Fibroblast of villous mesenchyme (primary cell): ENCODE measurements around the gene TMEM125. TPM values are rescaled to one million over a fixed set of nuclear protein-coding genes. Genes with fewer than 3 reads are reported as not detected.

ENCODE experiments used
- DNase-seq: peaks from one replicate; pipeline ENCODE4 v3.0.0-alpha.2; 2010; ENCODE audit warnings: low read depth
- H3K4me3 ChIP-seq: 2 replicates; pipeline ENCODE4 v1.5.1; 2011; ENCODE audit warnings: low read depth, mild to moderate bottlenecking, low read length
- total RNA-seq: library from RNA; depleted of rRNA; stranded (reverse); fragments of >200 nt; gene quantifications from 2 replicates; pipeline ENCODE4 v1.2.3, GENCODE V29; 2012
- TF ChIP-seq, protein P1 (sequence below): IDR thresholded peaks from 2 replicates; pipeline ENCODE4 v1.5.1; 2012; ENCODE audit warnings: low read depth, mild to moderate bottlenecking, low read length; ENCODE audit not compliant: insufficient read depth

The TMEM125 gene
- under 0.01 TPM in 1 of 2 replicates, not detected in the other for total RNA-seq

GRCh38 chr1:43269627-43270375 is at the start of gene TMEM125:
Gene TMEM125 (plus strand): TSS chr1:43269983. CDS start chr1:43272723, 2,740 bp downstream.
- TF ChIP-seq, protein P1, sequence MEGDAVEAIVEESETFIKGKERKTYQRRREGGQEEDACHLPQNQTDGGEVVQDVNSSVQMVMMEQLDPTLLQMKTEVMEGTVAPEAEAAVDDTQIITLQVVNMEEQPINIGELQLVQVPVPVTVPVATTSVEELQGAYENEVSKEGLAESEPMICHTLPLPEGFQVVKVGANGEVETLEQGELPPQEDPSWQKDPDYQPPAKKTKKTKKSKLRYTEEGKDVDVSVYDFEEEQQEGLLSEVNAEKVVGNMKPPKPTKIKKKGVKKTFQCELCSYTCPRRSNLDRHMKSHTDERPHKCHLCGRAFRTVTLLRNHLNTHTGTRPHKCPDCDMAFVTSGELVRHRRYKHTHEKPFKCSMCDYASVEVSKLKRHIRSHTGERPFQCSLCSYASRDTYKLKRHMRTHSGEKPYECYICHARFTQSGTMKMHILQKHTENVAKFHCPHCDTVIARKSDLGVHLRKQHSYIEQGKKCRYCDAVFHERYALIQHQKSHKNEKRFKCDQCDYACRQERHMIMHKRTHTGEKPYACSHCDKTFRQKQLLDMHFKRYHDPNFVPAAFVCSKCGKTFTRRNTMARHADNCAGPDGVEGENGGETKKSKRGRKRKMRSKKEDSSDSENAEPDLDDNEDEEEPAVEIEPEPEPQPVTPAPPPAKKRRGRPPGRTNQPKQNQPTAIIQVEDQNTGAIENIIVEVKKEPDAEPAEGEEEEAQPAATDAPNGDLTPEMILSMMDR, result no peak
- no peak for DNase-seq
- H3K4me3 ChIP-seq, result no peak within 1 kb of the TSS

DNA sequence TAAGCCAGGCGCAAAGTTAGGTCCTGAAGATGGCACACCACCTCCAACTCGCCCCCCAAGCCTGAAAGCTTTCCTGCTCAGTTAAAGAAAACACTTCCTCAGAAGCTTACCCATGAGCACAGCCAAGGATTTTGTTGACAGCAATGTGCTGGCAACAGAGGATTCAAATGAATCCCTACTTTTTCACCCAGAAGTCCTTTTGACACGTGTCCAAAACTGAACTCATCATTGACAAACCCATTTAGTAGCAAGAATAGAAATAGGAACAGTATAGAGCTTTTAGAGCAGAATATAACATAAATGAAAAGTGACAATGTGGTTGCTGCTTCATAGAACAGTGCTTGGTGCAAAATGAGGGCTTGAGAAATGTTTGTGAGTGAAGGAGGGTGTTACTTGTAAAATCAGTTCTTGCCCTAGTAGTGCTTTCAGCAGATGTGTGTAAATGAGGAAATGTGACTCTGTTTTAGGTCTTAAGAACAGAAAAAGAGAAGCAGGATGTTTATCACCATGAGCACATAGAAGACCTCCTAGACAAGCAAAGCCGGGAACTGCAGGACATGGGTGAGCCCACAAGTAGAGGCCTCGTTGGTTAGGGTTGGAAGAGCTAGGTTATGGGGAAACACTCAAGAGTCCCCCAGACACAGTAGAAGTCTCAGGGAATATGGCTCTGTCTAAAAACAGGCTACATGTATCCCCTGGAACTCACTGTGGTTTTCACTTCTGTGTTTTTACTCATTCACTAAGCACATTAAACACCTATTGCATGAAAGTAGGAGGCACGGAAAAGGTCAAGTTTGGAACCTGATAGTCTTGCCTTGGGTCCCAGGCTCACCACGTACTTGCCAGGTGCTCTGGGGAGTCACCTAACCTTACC is 48.6 kb upstream of the TMEM125 start:
- DNase-seq, result no peak
- H3K4me3 ChIP-seq, result no peak overlapping the region
- TF ChIP-seq, protein P1, result no peak

DNA sequence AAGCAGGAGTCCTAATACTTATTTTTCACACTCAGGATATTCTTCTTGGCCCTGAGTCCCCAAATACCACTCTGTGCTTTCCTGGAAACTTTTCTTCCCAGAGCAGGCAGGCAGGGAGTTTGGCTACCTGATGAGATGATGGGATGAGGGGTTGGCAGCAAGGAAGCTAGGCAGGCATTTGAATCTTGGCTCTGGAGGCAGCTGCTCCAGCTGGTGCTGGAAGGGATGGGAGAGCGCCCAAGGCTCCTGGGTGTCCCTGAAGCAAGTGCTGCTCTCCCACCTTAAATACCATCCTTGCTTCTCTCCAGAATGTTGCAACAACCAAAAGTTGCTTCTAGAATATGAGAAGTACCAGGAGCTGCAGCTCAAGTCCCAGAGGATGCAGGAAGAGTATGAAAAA is 48.0 kb upstream of the TMEM125 start:
- TF ChIP-seq, protein P1, result no peak
- H3K4me3 ChIP-seq, result no peak overlapping the region
- DNase-seq, result no peak

- no peak for DNase-seq
- TF ChIP-seq, protein P1, result no peak
- no peak overlapping the region for H3K4me3 ChIP-seq
These were observed 46.9 kb upstream of the TMEM125 start for GRCh38 chr1:43222879-43223278.

- peak; percentile 56 for DNase-seq
- TF ChIP-seq, protein P1, result no peak
- H3K4me3 ChIP-seq, result no peak overlapping the region
These were observed 44.6 kb upstream of the TMEM125 start for GRCh38 chr1:43225168-43225567.

GRCh38 chr1:43227143-43227764 is 42.5 kb upstream of the TMEM125 start:
- no peak overlapping the region for H3K4me3 ChIP-seq
- DNase-seq, result peak; percentile 75

More at GRCh38 chr1:43227143-43227764, 42.5 kb upstream of the TMEM125 start:
- TF ChIP-seq, protein P1, result peak; percentile 90
